H1 (cell line): Measurements from ENCODE around the gene TIAM2. TPM values are rescaled to one million over a fixed set of nuclear protein-coding genes. Genes with fewer than 3 reads are reported as not detected.

Source experiments
- CTCF ChIA-PET: fragments of 300-600 bp; sonication (Branson Sonifier 250); formaldehyde crosslinking; loops from one replicate; lab custom pipeline; 2021; ENCODE audit not compliant: partially characterized antibody; lab: Charles Lee
- POLR2A ChIA-PET: fragments of 300-600 bp; sonication (Branson Sonifier 250); formaldehyde crosslinking; loops from one replicate; lab custom pipeline; 2021; ENCODE audit warnings: inconsistent platforms; ENCODE audit not compliant: partially characterized antibody; lab: Charles Lee
- DNase-seq, 2 experiments: peaks; one replicate each; pipeline versions ENCODE4 v3.0.0 to v3.0.0-alpha.2; 2010 to 2022; ENCODE audit warnings: low spot score in 2 of 2, low read depth in 1 of 2, mixed read lengths in 1 of 2
- FAIRE-seq: peaks from 2 replicates; lab custom pipeline; 2011; peaks lifted over from hg19 to GRCh38; lab: Jason Lieb, UNC
- H2AFZ ChIP-seq: 2 replicates; pipeline ENCODE4 v1.8.1; 2012; ENCODE audit warnings: low read length, inconsistent platforms
- H2AK5ac ChIP-seq: 2 replicates; pipeline ENCODE4 v1.6.1; 2013; ENCODE audit warnings: low read depth, low read length
- H2BK120ac ChIP-seq: replicated peaks from 2 replicates; pipeline ENCODE3; 2013; ENCODE audit warnings: low read depth, low read length, inconsistent platforms
- H2BK12ac ChIP-seq: 2 replicates; pipeline ENCODE4 v1.6.1; 2013; ENCODE audit warnings: low read depth, low read length
- H2BK15ac ChIP-seq: 2 replicates; pipeline ENCODE4 v1.6.1; 2013; ENCODE audit warnings: low read length
- H2BK20ac ChIP-seq: 2 replicates; pipeline ENCODE4 v1.6.1; 2013; ENCODE audit warnings: low read length
- H2BK5ac ChIP-seq: 2 replicates; pipeline ENCODE4 v1.6.1; 2013; ENCODE audit warnings: low read depth, low read length
- H3K14ac ChIP-seq: 2 replicates; pipeline ENCODE4 v1.6.1; 2013; ENCODE audit warnings: inconsistent platforms; ENCODE audit not compliant: insufficient read length
- H3K18ac ChIP-seq: 2 replicates; pipeline ENCODE4 v1.6.1; 2013; ENCODE audit warnings: low read length; ENCODE audit errors: extremely low read depth
- H3K23ac ChIP-seq: 2 replicates; pipeline ENCODE4 v1.6.1; 2013; ENCODE audit warnings: inconsistent platforms; ENCODE audit not compliant: insufficient read length
- H3K23me2 ChIP-seq: 2 replicates; pipeline ENCODE4 v1.6.1; 2013; ENCODE audit warnings: low read depth, low read length
- H3K27ac ChIP-seq: 2 replicates; pipeline ENCODE4 v1.6.1; 2011; ENCODE audit warnings: low read depth, low read length, inconsistent platforms
- H3K27me3 ChIP-seq, 4 experiments: replicated peaks in 1 of 4; 1 replicate in 1 of 4; 2 replicates in 3 of 4; pipeline versions ENCODE4 v1.6.1 to v1.8.1; 2011 to 2013; ENCODE audit warnings: low read length in 3 of 4, mild to moderate bottlenecking in 3 of 4, inconsistent platforms in 2 of 4, mixed read lengths in 2 of 4, moderate library complexity in 1 of 4; ENCODE audit not compliant: control insufficient read depth in 3 of 4, insufficient read depth in 3 of 4; ENCODE audit errors: extremely low read depth in 1 of 4
- H3K36me3 ChIP-seq, 4 experiments: 2 replicates each; pipeline versions ENCODE4 v1.6.1 to v1.8.1; 2011 to 2013; ENCODE audit warnings: mild to moderate bottlenecking in 4 of 4, low read length in 3 of 4, moderate library complexity in 2 of 4, control low read depth in 1 of 4, inconsistent platforms in 1 of 4; ENCODE audit not compliant: insufficient read depth in 4 of 4, control insufficient read depth in 2 of 4
- H3K4ac ChIP-seq: replicated peaks from 2 replicates; pipeline ENCODE3; 2013; ENCODE audit warnings: low read length, low read depth, mixed read lengths, inconsistent platforms; ENCODE audit not compliant: insufficient read length
- H3K4me1 ChIP-seq, 4 experiments: replicated peaks in 1 of 4; 1 replicate in 1 of 4; 2 replicates in 3 of 4; pipeline versions ENCODE4 v1.6.1 to v1.8.1; 2011 to 2013; ENCODE audit warnings: low read length in 3 of 4, inconsistent platforms in 2 of 4, mixed read lengths in 1 of 4; ENCODE audit not compliant: insufficient read depth in 4 of 4, control insufficient read depth in 3 of 4
- H3K4me2 ChIP-seq, 2 experiments: 2 replicates each; pipeline versions ENCODE4 v1.6.1 to v1.8.1; 2011 to 2013; ENCODE audit warnings: low read depth in 2 of 2, low read length in 2 of 2, control low read depth in 1 of 2, inconsistent platforms in 1 of 2, mild to moderate bottlenecking in 1 of 2; ENCODE audit not compliant: insufficient read depth in 1 of 2
- H3K4me3 ChIP-seq, 4 experiments: fragments of 200-600, 300-600 bp in 1 of 4; sonication (generic), shearing (Covaris generic), sonication (Bioruptor Twin) in 1 of 4; 2 replicates each; pipeline versions ENCODE4 v1.5.1 to v1.8.1; 2011 to 2016; ENCODE audit warnings: low read length in 4 of 4, low read depth in 3 of 4, control low read depth in 2 of 4, inconsistent platforms in 2 of 4, mild to moderate bottlenecking in 2 of 4, mixed read lengths in 1 of 4, moderate library complexity in 1 of 4; ENCODE audit not compliant: insufficient read depth in 2 of 4; ENCODE audit errors: extremely low read depth in 1 of 4
- H3K56ac ChIP-seq: replicated peaks from 2 replicates; pipeline ENCODE3; 2013; ENCODE audit warnings: low read depth, mild to moderate bottlenecking, mixed read lengths, low read length, inconsistent platforms; ENCODE audit not compliant: insufficient read length
- H3K79me1 ChIP-seq: 2 replicates; pipeline ENCODE4 v1.6.1; 2013; ENCODE audit warnings: low read depth, low read length, control low read depth
- H3K79me2 ChIP-seq, 2 experiments: 2 replicates each; pipeline versions ENCODE4 v1.6.1 to v1.8.1; 2012 to 2013; ENCODE audit warnings: low read length in 2 of 2, mild to moderate bottlenecking in 2 of 2, inconsistent platforms in 1 of 2; ENCODE audit not compliant: insufficient read depth in 2 of 2, control insufficient read depth in 1 of 2
- H3K9ac ChIP-seq, 4 experiments: replicated peaks in 1 of 4; 1 replicate in 1 of 4; 2 replicates in 3 of 4; pipeline versions ENCODE4 v1.6.1 to v1.8.1; 2011 to 2013; ENCODE audit warnings: low read depth in 3 of 4, low read length in 3 of 4, control low read depth in 2 of 4, mild to moderate bottlenecking in 2 of 4, moderate library complexity in 2 of 4, inconsistent platforms in 1 of 4; ENCODE audit errors: extremely low read depth in 1 of 4
- H3K9me3 ChIP-seq, 2 experiments: 2 replicates each; pipeline versions ENCODE4 v1.6.1 to v1.8.1; 2012 to 2013; ENCODE audit warnings: mild to moderate bottlenecking in 2 of 2, moderate library complexity in 2 of 2, control low read depth in 1 of 2, inconsistent platforms in 1 of 2, low read depth in 1 of 2, low read length in 1 of 2, mixed read lengths in 1 of 2; ENCODE audit not compliant: insufficient read depth in 2 of 2
- H4K20me1 ChIP-seq, 2 experiments: replicated peaks in 1 of 2; 2 replicates each; pipeline versions ENCODE3 to v1.8.1; 2011 to 2013; ENCODE audit warnings: inconsistent platforms in 2 of 2, low read length in 2 of 2, mild to moderate bottlenecking in 1 of 2; ENCODE audit not compliant: insufficient read depth in 2 of 2, control insufficient read depth in 1 of 2
- H4K5ac ChIP-seq: 2 replicates; pipeline ENCODE4 v1.6.1; 2013; ENCODE audit warnings: low read length, low read depth, mixed read lengths, inconsistent platforms; ENCODE audit not compliant: insufficient read length
- H4K8ac ChIP-seq: 2 replicates; pipeline ENCODE4 v1.8.0; 2013; ENCODE audit warnings: mild to moderate bottlenecking, moderate library complexity, low read length, inconsistent platforms; ENCODE audit not compliant: insufficient read depth; ENCODE audit errors: extremely low read depth
- H4K91ac ChIP-seq: replicated peaks from 2 replicates; pipeline ENCODE3; 2013; ENCODE audit warnings: low read length, mixed read lengths, inconsistent platforms; ENCODE audit not compliant: insufficient read length
- BRCA1 ChIP-seq: IDR thresholded peaks from 2 replicates; pipeline ENCODE4 v1.6.1; 2012; ENCODE audit warnings: low read depth, low read length, improper control_type of control experiment
- CBX8 ChIP-seq: fragments of 300-800, 300-1000 bp; sonication (generic); IDR thresholded peaks from 2 replicates; pipeline ENCODE4 v1.7.1; 2016; ENCODE audit warnings: low read depth, low read length, borderline replicate concordance
- TEAD4 ChIP-seq: IDR thresholded peaks from 2 replicates; pipeline ENCODE4 v1.6.1; 2012; ENCODE audit warnings: low read depth, low read length, inconsistent platforms, mixed read lengths
- WGBS, 2 experiments: shearing (Covaris generic) in 1 of 2; methylation state at CpG; one replicate each; pipeline versions ENCODE4 v1.1.6 to v1.1.7; 2013 to 2015; ENCODE audit warnings: low lambda C conversion rate in 2 of 2, mixed read lengths in 2 of 2, inconsistent platforms in 1 of 2, low coverage in 1 of 2, missing lambda C conversion rate in 1 of 2; ENCODE audit not compliant: insufficient replicate concordance in 2 of 2, insufficient coverage in 1 of 2, insufficient read length in 1 of 2; ENCODE audit errors: extremely low coverage in 1 of 2, missing lambda C conversion rate in 1 of 2; 5-methylcytosine and 5-hydroxymethylcytosine counted together
- polyA plus RNA-seq, 7 experiments: library from polyadenylated mRNA; depleted of rRNA in 3 of 7; stranded (reverse) in 5 of 7; unstranded in 2 of 7; fragments of >200 nt in 5 of 7; fragments of 200-250 nt in 2 of 7; gene quantifications; 1 replicate in 5 of 7; 2 replicates in 1 of 7; 4 replicates in 1 of 7; pipeline versions ENCODE4 v1.2.1 to v1.2.3, GENCODE V29; 2011 to 2013; ENCODE audit warnings: missing spikeins in 2 of 7, mixed read lengths in 2 of 7
- total RNA-seq: library from RNA; stranded (reverse); fragmentation: NEBNext Ultra II Directional; extraction: Animal tissue kit (Norgen Biotek cat#: 25700); gene quantifications from 2 replicates; pipeline ENCODE4 v1.2.1, GENCODE V29; 2021

TIAM2 gene
- total and polyA plus RNA-seq, 2 of the 8 experiments (the other 6 are each of a cell fraction or from before 2014, with no cell fraction given): 7.4 to 23.9 TPM

DNA sequence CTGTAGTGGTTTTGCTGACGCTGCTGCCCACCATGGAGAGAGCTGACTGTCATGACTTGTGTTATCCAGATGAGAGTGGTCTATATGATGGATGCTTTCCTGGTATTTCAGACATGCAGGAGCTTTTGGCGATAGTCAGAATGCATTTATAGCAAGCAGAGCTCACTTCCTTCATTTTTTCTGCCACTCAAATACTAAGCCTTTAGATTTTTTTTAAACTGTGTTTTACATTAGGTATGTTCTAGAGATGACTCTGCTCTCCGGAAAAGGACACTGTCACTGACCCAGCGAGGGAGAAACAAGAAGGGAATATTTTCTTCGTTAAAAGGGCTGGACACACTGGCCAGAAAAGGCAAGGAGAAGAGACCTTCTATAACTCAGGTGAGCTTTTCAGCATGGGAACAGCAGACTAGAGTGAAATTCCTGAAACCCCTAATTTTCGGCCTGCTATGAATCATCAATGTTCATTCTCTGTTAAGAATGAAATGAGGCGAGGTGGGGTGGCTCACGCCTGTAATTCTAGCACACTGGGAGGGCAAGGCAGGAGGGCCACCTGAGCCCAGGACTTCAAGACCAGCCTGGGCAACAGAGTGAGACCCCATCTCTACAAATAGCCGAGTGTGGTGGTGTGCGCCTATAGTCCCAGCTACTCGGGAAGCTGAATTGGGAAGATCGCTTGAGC is 170.1 kb downstream of the TIAM2 start:
- Histone ChIP-seq H2BK12ac (no peak overlapping the region), H2BK15ac (no peak overlapping the region), H2AFZ (no peak overlapping the region), H2AK5ac (no peak overlapping the region), H3K4me3 (no peak overlapping the region), H3K27ac (no peak overlapping the region), H3K18ac (no peak overlapping the region), H2BK5ac (no peak overlapping the region; the same call in 1 of the 2 replicates), H3K14ac (no peak overlapping the region), H2BK120ac (no peak overlapping the region), H3K23ac (no peak overlapping the region), H3K4ac (no peak overlapping the region), H4K91ac (no peak overlapping the region), H3K79me2 (no peaks in the 10 kb centered on the region), H3K4me2 (no peak overlapping the region), H3K4me1 (no peaks in the 10 kb centered on the region), H2BK20ac (no peak overlapping the region), H3K79me1 (no peaks in the 10 kb centered on the region)
- WGBS, 2 experiments: 93% methylated on average over 12 of the region's 12 CpGs; no CpG with 5 or more reads in 1 of the 2 experiments
- FAIRE-seq: no peak
- TF ChIP-seq BRCA1 (no peak), TEAD4 (no peak), CBX8 (no peak)
- TF ChIP-seq, all 59 proteins: peak for 0
- peaks cover 0 to 2% of the 10 kb centered on the region in 2 experiments for H4K20me1 ChIP-seq
- DNase-seq: no peak
- no peaks in the 10 kb centered on the region for H3K23me2 ChIP-seq
- ChIA-PET POLR2A (interaction anchor here (1.2 kb wide), 1 partner anchor 433 kb away, joined by 3 read pairs; no protein-coding TSS in a partner anchor), CTCF (interaction anchor here (0.6 to 3.4 kb wide), 12 partner anchors 8 to 1521 kb away, joined by 3 to 22 read pairs (median 3); no protein-coding TSS in a partner anchor)
- H3K9me3 ChIP-seq: no peaks in the 10 kb centered on the region; a peak in 1 of 4 replicates
- no peak overlapping the region for H3K9ac ChIP-seq
- H4K8ac ChIP-seq: no peak overlapping the region
- H3K56ac ChIP-seq: no peak overlapping the region
- peaks cover 0 to 13% (median 0%) of the 10 kb centered on the region in 4 experiments; a peak in 4 of 8 replicates for H3K36me3 ChIP-seq
- no peak overlapping the region for H4K5ac ChIP-seq
- H3K27me3 ChIP-seq: no peaks in the 10 kb centered on the region
